ENCODE data around the gene REXO5.

DNA sequence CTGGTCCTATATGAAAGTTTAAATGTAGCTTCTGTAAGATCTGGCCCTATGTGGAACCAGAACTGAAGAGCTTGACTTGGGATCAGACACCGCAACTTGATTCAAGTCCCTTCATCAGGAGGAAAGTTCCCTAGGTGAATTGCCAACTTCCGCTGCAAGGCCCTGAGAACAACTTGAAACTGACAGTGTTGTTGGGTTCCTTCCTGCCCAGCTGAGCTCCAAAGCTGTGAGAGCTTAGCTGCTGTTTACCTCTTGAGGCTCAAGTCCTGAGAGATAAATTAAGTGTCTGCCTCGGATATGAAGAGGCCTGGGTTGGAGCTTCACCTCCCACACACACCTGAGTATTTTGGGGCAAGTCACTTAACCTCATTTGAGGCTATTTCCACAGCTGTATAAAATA is 44.7 kb downstream of the REXO5 start:
- TF ChIP-seq, protein P1, sequence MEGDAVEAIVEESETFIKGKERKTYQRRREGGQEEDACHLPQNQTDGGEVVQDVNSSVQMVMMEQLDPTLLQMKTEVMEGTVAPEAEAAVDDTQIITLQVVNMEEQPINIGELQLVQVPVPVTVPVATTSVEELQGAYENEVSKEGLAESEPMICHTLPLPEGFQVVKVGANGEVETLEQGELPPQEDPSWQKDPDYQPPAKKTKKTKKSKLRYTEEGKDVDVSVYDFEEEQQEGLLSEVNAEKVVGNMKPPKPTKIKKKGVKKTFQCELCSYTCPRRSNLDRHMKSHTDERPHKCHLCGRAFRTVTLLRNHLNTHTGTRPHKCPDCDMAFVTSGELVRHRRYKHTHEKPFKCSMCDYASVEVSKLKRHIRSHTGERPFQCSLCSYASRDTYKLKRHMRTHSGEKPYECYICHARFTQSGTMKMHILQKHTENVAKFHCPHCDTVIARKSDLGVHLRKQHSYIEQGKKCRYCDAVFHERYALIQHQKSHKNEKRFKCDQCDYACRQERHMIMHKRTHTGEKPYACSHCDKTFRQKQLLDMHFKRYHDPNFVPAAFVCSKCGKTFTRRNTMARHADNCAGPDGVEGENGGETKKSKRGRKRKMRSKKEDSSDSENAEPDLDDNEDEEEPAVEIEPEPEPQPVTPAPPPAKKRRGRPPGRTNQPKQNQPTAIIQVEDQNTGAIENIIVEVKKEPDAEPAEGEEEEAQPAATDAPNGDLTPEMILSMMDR (IDR thresholded peaks at IDR 0.05), result no peak
- TF ChIP-seq POLR2A (IDR thresholded peaks at IDR 0.05), result no peak

All from body of pancreas (tissue), 4 donors.